GM18499 (cell line): Measurements from ENCODE around the gene C17orf67.
"Not testable (repeated sequence)": the region's sequence is repeated elsewhere in the genome, so short reads cannot be mapped to it uniquely, and the experiment has no call there.

ENCODE experiments used
- ATAC-seq: cut with Tn5 transposase; IDR thresholded peaks from one replicate; pipeline ENCODE4 v1.9.1; 2021; ENCODE audit warnings: moderate number of reproducible peaks; ENCODE audit not compliant: insufficient read depth, unreplicated experiment

Gene C17orf67

GRCh38 chr17:56779898-56780777 lies 53.6 kb downstream of the C17orf67 start:
- peak; percentile 72 for ATAC-seq

- no peak for ATAC-seq
These were observed 54.4 kb downstream of the C17orf67 start for GRCh38 chr17:56779322-56779721.

- no peak for ATAC-seq
These were observed 54.8 kb downstream of the C17orf67 start for GRCh38 chr17:56778898-56779297.

- no peak for ATAC-seq
These were observed 55.9 kb downstream of the C17orf67 start for GRCh38 chr17:56777859-56778258.

- no peak for ATAC-seq
These were observed 59.1 kb downstream of the C17orf67 start for GRCh38 chr17:56774650-56775049.

- no peak for ATAC-seq
These were observed 60.6 kb downstream of the C17orf67 start for GRCh38 chr17:56773124-56773523.

- ATAC-seq, result no peak
These were observed 61.3 kb downstream of the C17orf67 start for GRCh38 chr17:56772442-56772841.

GRCh38 chr17:56771975-56772374 lies 61.7 kb downstream of the C17orf67 start:
- no peak for ATAC-seq

GRCh38 chr17:56771563-56771962 lies 62.2 kb downstream of the C17orf67 start:
- no peak for ATAC-seq

- no peak for ATAC-seq
These were observed 63.3 kb downstream of the C17orf67 start for GRCh38 chr17:56770427-56770826.

- no peak for ATAC-seq
These were observed 68.3 kb downstream of the C17orf67 start for GRCh38 chr17:56765449-56765848.

GRCh38 chr17:56762988-56763387 lies 70.7 kb downstream of the C17orf67 start:
- ATAC-seq, result no peak

GRCh38 chr17:56762144-56762543 lies 71.6 kb downstream of the C17orf67 start:
- ATAC-seq, result no peak

GRCh38 chr17:56761387-56761786 lies 72.3 kb downstream of the C17orf67 start:
- no peak for ATAC-seq

GRCh38 chr17:56757611-56758010 lies 76.1 kb downstream of the C17orf67 start:
- ATAC-seq, result not testable (repeated sequence)

- ATAC-seq, result no peak
These were observed 77.2 kb downstream of the C17orf67 start for GRCh38 chr17:56756536-56756935.

- no peak for ATAC-seq
These were observed 78.4 kb downstream of the C17orf67 start for GRCh38 chr17:56755310-56755709.

GRCh38 chr17:56754523-56755208 lies 79.1 kb downstream of the C17orf67 start:
- ATAC-seq, result no peak

- no peak for ATAC-seq
These were observed 81.4 kb downstream of the C17orf67 start for GRCh38 chr17:56752263-56752836.

- no peak for ATAC-seq
These were observed 82.5 kb downstream of the C17orf67 start for GRCh38 chr17:56751145-56751738.

GRCh38 chr17:56744721-56745120 lies 89.0 kb downstream of the C17orf67 start:
- ATAC-seq, result no peak
